GM18873 (cell line): ENCODE measurements around the gene SLC31A1.

Source experiments
- ATAC-seq: cut with Tn5 transposase; IDR thresholded peaks from one replicate; pipeline ENCODE4 v1.9.1; 2021; ENCODE audit warnings: mild to moderate bottlenecking, moderate library complexity, moderate number of reproducible peaks; ENCODE audit not compliant: unreplicated experiment, low FRiP score

The SLC31A1 gene

GRCh38 chr9:113221003-113221799 lies at the start of gene SLC31A1, which contains the start of gene FKBP15:
TSS of gene SLC31A1 (plus strand) at chr9:113221544. CDS start at chr9:113256149, 34,605 bp downstream.
TSS of gene FKBP15 (minus strand) at chr9:113221277. CDS start at chr9:113221243, 34 bp downstream.
- peak; percentile 77 for ATAC-seq

- ATAC-seq = no peak
These were observed 48.0 kb upstream of the SLC31A1 start for GRCh38 chr9:113173341-113173740.

DNA sequence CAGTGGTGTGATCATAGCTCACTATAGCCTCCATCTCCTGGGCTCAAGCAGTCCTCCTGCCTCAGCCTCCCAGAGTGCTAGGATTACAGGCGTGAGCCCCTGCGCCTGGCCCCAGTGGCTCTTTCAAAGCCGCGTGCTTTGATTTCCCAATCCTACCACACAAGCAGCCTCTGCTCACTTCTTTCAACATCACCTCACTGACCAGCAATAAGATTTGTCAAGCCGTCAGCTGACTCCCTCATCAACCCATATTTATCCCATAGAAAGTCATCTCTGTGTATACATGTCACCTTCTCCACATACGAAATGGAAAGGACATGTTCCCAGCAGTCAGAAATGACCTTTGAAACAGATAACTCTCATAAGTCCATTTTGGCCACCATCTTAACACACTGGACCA lies 44.5 kb upstream of the SLC31A1 start:
- no peak for ATAC-seq

DNA sequence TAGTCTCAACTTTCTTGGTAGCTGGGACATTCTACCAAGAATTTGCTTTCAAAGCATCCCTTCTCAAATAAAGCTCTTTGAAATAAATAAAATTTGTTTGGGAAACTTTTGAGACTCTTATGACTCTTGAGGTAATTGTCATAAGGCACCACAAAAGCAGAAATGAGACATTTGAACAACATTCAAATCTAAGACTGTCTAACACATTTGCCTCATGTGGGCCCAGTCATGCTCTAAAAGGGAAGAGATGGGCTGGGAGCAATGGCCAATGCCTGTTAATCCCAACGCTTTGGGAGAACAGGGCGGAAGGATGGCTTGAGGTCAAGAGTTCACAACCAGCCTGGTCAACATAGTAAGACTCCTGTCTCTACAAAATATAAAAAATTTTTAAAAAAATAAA lies 44.1 kb upstream of the SLC31A1 start:
- ATAC-seq = no peak

DNA sequence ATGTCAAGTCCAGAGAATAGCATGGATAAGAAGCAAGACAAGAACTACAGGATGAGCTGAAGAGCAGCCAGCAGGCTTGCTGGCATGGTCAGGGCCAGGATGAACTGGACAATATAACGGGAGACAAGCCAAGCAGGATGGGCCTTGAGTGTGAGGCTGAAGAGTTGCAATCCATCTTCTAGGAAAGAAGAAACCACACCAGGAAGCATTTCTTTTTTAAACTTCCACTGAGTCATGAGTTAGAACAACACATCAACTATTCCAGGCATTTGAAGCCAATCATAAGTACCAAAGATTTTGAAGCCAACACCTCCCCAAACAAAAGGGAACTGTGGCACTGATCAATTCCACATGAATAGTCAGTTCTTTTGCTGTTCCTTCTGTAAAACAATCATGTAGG lies 43.3 kb upstream of the SLC31A1 start:
- no peak for ATAC-seq

GRCh38 chr9:113179839-113180238 lies 41.5 kb upstream of the SLC31A1 start:
- no peak for ATAC-seq

- no peak for ATAC-seq
These were observed 40.2 kb upstream of the SLC31A1 start for GRCh38 chr9:113181165-113181564.

DNA sequence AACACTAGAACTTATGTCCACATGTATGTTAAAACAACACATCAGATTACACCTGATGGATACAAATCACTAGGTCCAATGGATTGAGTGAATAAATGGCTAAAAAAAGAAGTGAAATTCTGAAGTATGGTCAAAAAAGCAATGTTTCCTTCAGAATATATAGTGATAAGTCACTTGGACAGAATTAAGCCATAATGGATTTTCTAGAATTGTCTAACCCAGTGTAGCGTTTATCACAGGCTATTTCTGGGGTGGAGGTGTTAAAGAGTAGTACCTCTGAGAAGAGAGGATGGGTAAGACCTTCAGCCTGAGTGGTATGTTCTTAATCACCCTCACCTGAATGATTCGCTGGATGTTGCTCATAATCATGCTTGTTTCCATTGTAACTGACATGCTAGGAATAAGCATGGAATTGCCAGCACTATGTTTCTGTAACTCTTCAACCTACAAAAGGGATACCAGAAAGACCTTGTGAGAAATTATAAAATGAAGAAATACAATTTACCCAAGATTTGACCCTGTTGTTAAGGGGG lies 37.3 kb upstream of the SLC31A1 start:
- no peak for ATAC-seq

DNA sequence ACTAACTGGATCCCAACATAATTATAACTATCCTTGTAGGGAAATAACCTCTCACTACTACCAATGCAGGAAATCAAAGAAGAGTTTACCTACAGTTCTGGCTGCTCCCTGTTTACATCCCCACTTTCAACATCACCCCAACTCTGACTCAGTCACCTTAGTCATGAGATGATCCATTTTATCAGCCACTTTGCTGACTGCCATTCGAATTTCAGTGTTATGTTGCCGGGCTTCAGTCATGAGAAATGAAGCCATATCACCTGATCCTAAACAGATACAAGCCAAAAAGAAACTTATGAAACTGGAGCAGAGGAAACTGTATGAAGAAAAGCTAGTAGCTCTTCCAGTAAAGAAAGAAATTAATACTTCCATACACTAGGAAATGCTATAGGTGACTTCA lies 36.8 kb upstream of the SLC31A1 start:
- ATAC-seq = no peak

DNA sequence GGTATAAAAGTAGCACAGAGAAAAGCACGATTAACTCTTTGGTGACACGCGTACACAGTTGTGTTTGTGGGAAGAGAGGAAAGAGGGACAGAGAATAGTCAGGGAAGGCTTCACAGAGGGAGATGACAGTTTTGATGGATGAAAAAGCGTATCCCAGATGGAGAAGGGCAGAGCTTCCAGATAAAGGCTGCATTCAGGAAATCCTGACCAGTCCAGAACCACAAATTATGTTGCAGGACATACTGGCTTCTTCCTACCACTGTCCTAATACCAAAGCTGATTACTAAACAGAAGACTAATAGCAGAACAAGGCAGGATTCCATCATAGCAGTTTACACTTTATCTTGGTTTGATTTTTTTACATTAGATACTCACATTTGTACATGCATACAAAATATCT lies 36.1 kb upstream of the SLC31A1 start:
- ATAC-seq = no peak

DNA sequence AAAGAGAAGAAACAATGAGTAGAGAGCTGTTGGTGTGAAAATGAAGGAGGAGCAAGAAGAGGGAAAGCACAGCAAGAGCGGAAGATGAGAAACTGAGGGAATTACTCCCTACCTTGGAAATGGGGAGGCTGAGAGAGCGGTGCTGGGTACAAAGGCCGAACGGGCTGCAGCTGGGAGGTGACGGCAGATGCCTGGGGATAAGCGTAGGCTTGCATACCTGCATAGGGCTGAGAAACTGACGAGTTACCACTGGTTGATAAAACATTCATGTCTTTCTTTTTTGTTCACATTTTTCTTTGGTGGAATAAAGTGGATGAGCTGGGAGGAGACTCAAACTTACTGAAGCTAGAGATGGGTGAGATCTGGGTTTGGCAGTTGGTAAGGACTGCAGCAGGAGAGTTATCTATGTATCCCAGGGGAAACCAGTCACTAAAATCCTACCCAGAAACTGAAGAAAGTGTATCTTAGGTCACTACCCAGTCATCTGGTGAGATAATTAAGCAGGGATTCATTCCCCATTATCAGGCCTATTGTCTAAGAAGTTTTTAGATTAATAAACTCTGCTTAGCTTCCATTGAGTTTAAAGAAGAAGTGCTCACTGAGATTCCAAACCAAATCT lies 35.1 kb upstream of the SLC31A1 start:
- ATAC-seq = no peak

GRCh38 chr9:113187929-113188595 lies 33.3 kb upstream of the SLC31A1 start:
- no peak for ATAC-seq

- no peak for ATAC-seq
These were observed 28.9 kb upstream of the SLC31A1 start for GRCh38 chr9:113192455-113192854.

GRCh38 chr9:113199683-113200329 lies 21.5 kb upstream of the SLC31A1 start:
- ATAC-seq = no peak

- ATAC-seq = no peak
These were observed 15.9 kb upstream of the SLC31A1 start for GRCh38 chr9:113205432-113205831.

DNA sequence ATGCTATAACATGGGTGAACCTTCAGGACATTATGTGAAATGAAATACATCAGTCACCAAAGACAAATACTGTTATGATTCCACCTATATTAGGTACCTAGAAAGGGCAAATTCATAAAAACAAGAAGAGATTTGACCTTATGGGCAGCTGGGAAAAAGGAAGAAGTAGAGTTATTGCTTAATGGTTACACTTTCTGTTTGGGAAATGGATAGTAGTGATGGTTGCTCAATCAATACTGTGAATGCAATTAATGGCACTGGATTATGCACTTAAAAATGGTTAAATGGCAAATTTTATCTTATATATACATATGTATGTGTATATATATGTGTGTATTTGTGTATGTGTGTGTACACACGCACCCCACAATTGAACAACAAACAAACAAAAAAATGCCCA lies 15.5 kb upstream of the SLC31A1 start:
- ATAC-seq = no peak

DNA sequence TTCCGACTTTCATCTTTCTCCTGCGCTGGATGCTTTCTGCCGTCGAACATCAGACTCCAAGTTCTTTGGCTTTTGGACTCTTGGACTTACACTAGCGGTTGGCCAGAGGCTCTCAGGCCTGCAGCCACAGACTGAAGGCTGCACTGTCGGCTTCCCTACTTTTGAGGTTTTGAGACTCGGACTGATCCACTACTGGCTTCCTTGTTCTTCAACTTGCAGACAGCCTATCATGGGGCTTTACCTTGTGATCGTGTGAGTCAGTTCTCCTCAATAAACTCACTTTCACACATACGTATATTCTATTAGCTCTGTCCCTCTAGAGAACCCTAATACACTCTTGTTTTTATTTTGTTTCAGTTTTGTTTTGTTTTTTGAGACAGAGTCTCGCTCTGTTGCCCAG lies 10.5 kb upstream of the SLC31A1 start:
- no peak for ATAC-seq

GRCh38 chr9:113215132-113215531 lies 6.2 kb upstream of the SLC31A1 start:
- ATAC-seq = no peak

- ATAC-seq = no peak
These were observed 4.9 kb upstream of the SLC31A1 start for GRCh38 chr9:113216406-113216805.

DNA sequence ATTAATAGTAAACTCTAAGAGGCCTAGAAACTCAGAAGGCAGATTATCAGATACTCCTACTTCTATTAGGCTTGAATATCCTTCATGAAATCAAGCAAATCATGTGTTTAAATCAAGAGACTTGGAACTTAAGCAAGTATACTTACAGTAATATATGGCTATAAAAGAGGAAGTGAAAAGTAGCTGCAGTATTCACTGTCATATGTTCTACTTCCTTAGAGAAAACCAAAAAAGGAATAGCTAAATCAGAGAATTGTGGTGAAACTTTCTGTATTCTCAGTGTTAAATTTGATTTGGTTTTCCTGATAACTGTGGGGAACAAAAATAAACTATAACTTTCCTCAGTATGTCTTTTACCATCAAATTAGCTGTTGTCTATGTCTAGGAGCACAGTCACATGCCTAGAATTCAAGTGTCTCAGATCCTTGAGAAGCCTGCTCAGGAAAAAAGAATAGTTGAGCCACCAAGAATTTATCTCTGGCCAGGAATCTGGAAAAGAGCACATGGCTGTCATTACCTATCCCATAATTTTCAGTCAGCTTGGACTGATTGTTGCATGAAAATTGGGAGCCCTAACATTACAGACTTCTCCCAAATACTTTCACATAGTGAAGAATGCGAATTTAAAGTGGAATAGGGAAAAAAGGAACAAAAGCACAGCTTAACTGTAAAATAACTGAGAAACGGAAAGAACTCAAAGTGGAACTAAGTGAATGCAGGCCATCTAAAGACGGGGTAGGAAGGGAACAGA lies 2.0 kb upstream of the SLC31A1 start:
- peak; percentile 37 for ATAC-seq
